B cell (primary cell): Measurements from ENCODE around the gene SMAP1. TPM values are rescaled to one million over a fixed set of nuclear protein-coding genes. Genes with fewer than 3 reads are reported as not detected.

ENCODE experiments used
- ATAC-seq: fragments of 200-7000 bp; cut with Tn5 transposase; one replicate; pipeline ENCODE4 v1.10.0; 2021; ENCODE audit warnings: low read depth, mild to moderate bottlenecking, moderate number of reproducible peaks, moderate library complexity
- CTCF ChIA-PET: fragments of 350-600 bp; sonication (Branson Sonifier 250); formaldehyde crosslinking; loops from one replicate; lab custom pipeline; 2021; ENCODE audit warnings: antibody characterized with exemption, inconsistent platforms; lab: Charles Lee
- POLR2A ChIA-PET: fragments of 350-600 bp; sonication (Branson Sonifier 250); formaldehyde crosslinking; loops from one replicate; lab custom pipeline; 2021; ENCODE audit warnings: antibody characterized with exemption; lab: Charles Lee
- DNase-seq: peaks from one replicate; pipeline ENCODE4 v3.0.0; 2013
- H2AFZ ChIP-seq: 2 replicates; pipeline ENCODE4 v1.6.1; 2012; ENCODE audit warnings: mild to moderate bottlenecking, low read depth, low read length; ENCODE audit not compliant: insufficient read depth, poor library complexity, severe bottlenecking
- H3K27ac ChIP-seq, 2 donors: 1 replicate in 1 of 2; 2 replicates in 1 of 2; pipeline ENCODE4 v1.5.1; 2012 to 2013; ENCODE audit warnings: low read length in 2 of 2, mild to moderate bottlenecking in 2 of 2, moderate library complexity in 1 of 2
- H3K27me3 ChIP-seq, 4 experiments: fragments of 200-600 bp in 1 of 4; sonication (generic) in 1 of 4; replicated peaks in 1 of 4; 1 replicate in 2 of 4; 2 replicates in 2 of 4; pipeline versions ENCODE4 v1.6.1 to v1.7.0; 2013 to 2016; ENCODE audit warnings: low read length in 3 of 4, mild to moderate bottlenecking in 2 of 4, mixed read lengths in 1 of 4, moderate library complexity in 1 of 4; ENCODE audit not compliant: insufficient read depth in 4 of 4, control insufficient read depth in 3 of 4; ENCODE audit errors: control extremely low read depth in 1 of 4
- H3K36me3 ChIP-seq, 2 experiments: replicated peaks in 1 of 2; 1 replicate in 1 of 2; 2 replicates in 1 of 2; pipeline versions ENCODE4 v1.6.1 to v1.7.1; 2013; ENCODE audit warnings: low read length in 1 of 2; ENCODE audit not compliant: insufficient read depth in 2 of 2, control insufficient read depth in 1 of 2; ENCODE audit errors: control extremely low read depth in 1 of 2, extremely low read depth in 1 of 2
- H3K4me1 ChIP-seq, 2 donors: fragments of 200-600 bp in 1 of 2; sonication (generic) in 1 of 2; 1 replicate in 1 of 2; 2 replicates in 1 of 2; pipeline versions ENCODE4 v1.5.1 to v1.6.1; 2013 to 2017; ENCODE audit warnings: low read length in 2 of 2; ENCODE audit not compliant: control insufficient read depth in 2 of 2, insufficient read depth in 2 of 2
- H3K4me2 ChIP-seq: replicated peaks from 2 replicates; pipeline ENCODE3; 2012; ENCODE audit warnings: mild to moderate bottlenecking, low read depth, low read length; ENCODE audit not compliant: poor library complexity, severe bottlenecking
- H3K4me3 ChIP-seq, 5 experiments: fragments of 200-600 bp in 1 of 5; sonication (generic) in 1 of 5; 1 replicate in 3 of 5; 2 replicates in 2 of 5; pipeline versions ENCODE4 v1.5.1 to v1.7.0; 2011 to 2016; ENCODE audit warnings: low read length in 4 of 5, mild to moderate bottlenecking in 4 of 5, low read depth in 2 of 5, control low read depth in 1 of 5, moderate library complexity in 1 of 5; ENCODE audit not compliant: insufficient read depth in 1 of 5; ENCODE audit errors: control extremely low read depth in 1 of 5, extremely low read depth in 1 of 5
- H3K79me2 ChIP-seq: fragments of 200-600 bp; sonication (generic); one replicate; pipeline ENCODE4 v1.6.0; 2016; ENCODE audit warnings: low read length; ENCODE audit not compliant: control insufficient read depth, insufficient read depth
- H3K9ac ChIP-seq: fragments of 200-600 bp; sonication (generic); 2 replicates; pipeline ENCODE4 v1.6.1; 2017; ENCODE audit warnings: mild to moderate bottlenecking, low read length, moderate library complexity
- H3K9me3 ChIP-seq, 3 donors: one replicate each; pipeline versions ENCODE4 v1.6.1 to v1.7.1; 2013; ENCODE audit warnings: low read length in 2 of 3; ENCODE audit not compliant: control insufficient read depth in 2 of 3, insufficient read depth in 1 of 3; ENCODE audit errors: control extremely low read depth in 1 of 3
- H4K20me1 ChIP-seq: 2 replicates; pipeline ENCODE4 v1.6.0; 2012; ENCODE audit warnings: mild to moderate bottlenecking, low read length; ENCODE audit not compliant: insufficient read depth, control insufficient read depth, poor library complexity, severe bottlenecking
- H3K27ac Mint-ChIP-seq: one replicate; pipeline ENCODE4 v1.8.0; 2021; ENCODE audit warnings: mixed read lengths
- H3K27me3 Mint-ChIP-seq: one replicate; pipeline ENCODE4 v1.8.0; 2021; ENCODE audit warnings: mixed read lengths
- H3K4me1 Mint-ChIP-seq: one replicate; pipeline ENCODE4 v1.8.0; 2021; ENCODE audit warnings: mixed read lengths
- H3K4me3 Mint-ChIP-seq: one replicate; pipeline ENCODE4 v1.8.0; 2021; ENCODE audit warnings: mixed read lengths
- H3K9me3 Mint-ChIP-seq: one replicate; pipeline ENCODE4 v1.8.0; 2022; ENCODE audit warnings: mixed read lengths; ENCODE audit not compliant: insufficient read depth
- EZH2 ChIP-seq: IDR thresholded peaks from 2 replicates; pipeline ENCODE4 v1.6.1; 2012; ENCODE audit warnings: borderline replicate concordance, low read depth, mild to moderate bottlenecking, moderate library complexity, low read length; ENCODE audit not compliant: insufficient read depth, poor library complexity, severe bottlenecking
- WGBS: methylation state at CpG from one replicate; pipeline ENCODE4 v1.1.5; 2013; ENCODE audit warnings: missing lambda C conversion rate; ENCODE audit not compliant: insufficient coverage; 5-methylcytosine and 5-hydroxymethylcytosine counted together
- intact Hi-C: fragments of 100-400 bp; cut with micrococcal nuclease; formaldehyde crosslinking; loops from one replicate; pipeline ENCODE4 v1.10.0; 2022
- polyA plus RNA-seq: library from polyadenylated mRNA; depleted of rRNA; stranded (reverse); fragments of >200 nt; gene quantifications from 2 replicates; pipeline ENCODE4 v1.2.3, GENCODE V29; 2012
- total RNA-seq, 2 donors: library from RNA; stranded (reverse); fragments of 120-200 nt in 1 of 2; gene quantifications; 1 replicate in 1 of 2; 2 replicates in 1 of 2; pipeline versions ENCODE4 v1.2.3 to v1.2.4, GENCODE V29; 2013 to 2022
- TF ChIP-seq, protein P1 (sequence below): fragments of 200-600 bp; IDR thresholded peaks from one replicate; pipeline ENCODE4 v1.8.0; 2022; ENCODE audit warnings: antibody characterized with exemption, mild to moderate bottlenecking

SMAP1 gene
- total and polyA plus RNA-seq, 2 donors (not counting 1 experiment from before 2014, with no cell fraction given) = 11.0 to 21.7 TPM

DNA sequence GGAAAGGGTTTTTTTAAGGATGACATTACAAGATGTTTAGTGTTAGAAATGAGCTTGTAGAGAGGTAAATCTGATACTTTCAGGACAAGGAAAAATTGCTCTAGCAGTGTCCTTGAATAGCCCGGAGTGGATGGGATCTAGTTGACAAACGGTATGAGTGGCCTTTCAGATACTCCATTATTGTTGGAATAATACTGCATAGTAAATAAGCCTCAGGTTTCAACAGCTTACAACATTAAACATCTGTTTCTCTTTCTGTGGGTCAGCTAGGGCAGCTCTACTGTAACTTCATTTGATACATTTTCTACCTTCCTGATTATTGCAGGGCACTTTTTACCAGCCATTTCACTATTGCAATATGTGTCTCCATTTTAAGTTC lies 171.2 kb downstream of the SMAP1 start:
- Histone ChIP-seq H3K4me2 (no peak overlapping the region), H3K27me3 (no peaks in the 10 kb centered on the region), H3K9ac (no peak overlapping the region), H3K27ac (no peak overlapping the region), H3K36me3 (peaks cover 0 to 7% of the 10 kb centered on the region in 2 experiments), H4K20me1 (no peaks in the 10 kb centered on the region), H3K4me3 (no peak overlapping the region), H3K4me1 (no peaks in the 10 kb centered on the region), H3K79me2 (no peaks in the 10 kb centered on the region), H2AFZ (no peak overlapping the region), H3K9me3 (no peaks in the 10 kb centered on the region)
- H3K27me3 Mint-ChIP-seq = no peaks in the 10 kb centered on the region
- ATAC-seq (no peak), DNase-seq (no peak)
- H3K9me3 Mint-ChIP-seq = no peaks in the 10 kb centered on the region
- TF ChIP-seq EZH2 = no peak
- TF ChIP-seq, protein P1, sequence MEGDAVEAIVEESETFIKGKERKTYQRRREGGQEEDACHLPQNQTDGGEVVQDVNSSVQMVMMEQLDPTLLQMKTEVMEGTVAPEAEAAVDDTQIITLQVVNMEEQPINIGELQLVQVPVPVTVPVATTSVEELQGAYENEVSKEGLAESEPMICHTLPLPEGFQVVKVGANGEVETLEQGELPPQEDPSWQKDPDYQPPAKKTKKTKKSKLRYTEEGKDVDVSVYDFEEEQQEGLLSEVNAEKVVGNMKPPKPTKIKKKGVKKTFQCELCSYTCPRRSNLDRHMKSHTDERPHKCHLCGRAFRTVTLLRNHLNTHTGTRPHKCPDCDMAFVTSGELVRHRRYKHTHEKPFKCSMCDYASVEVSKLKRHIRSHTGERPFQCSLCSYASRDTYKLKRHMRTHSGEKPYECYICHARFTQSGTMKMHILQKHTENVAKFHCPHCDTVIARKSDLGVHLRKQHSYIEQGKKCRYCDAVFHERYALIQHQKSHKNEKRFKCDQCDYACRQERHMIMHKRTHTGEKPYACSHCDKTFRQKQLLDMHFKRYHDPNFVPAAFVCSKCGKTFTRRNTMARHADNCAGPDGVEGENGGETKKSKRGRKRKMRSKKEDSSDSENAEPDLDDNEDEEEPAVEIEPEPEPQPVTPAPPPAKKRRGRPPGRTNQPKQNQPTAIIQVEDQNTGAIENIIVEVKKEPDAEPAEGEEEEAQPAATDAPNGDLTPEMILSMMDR = no peak
- H3K4me1 Mint-ChIP-seq = no peaks in the 10 kb centered on the region
- CTCF ChIA-PET = no interaction called here
- intact Hi-C loops = no loop called here
- POLR2A ChIA-PET = no interaction called here
- H3K4me3 Mint-ChIP-seq = no peak overlapping the region
- no peak overlapping the region for H3K27ac Mint-ChIP-seq
- WGBS = 100% methylated on average over 1 of the region's 2 CpGs

DNA sequence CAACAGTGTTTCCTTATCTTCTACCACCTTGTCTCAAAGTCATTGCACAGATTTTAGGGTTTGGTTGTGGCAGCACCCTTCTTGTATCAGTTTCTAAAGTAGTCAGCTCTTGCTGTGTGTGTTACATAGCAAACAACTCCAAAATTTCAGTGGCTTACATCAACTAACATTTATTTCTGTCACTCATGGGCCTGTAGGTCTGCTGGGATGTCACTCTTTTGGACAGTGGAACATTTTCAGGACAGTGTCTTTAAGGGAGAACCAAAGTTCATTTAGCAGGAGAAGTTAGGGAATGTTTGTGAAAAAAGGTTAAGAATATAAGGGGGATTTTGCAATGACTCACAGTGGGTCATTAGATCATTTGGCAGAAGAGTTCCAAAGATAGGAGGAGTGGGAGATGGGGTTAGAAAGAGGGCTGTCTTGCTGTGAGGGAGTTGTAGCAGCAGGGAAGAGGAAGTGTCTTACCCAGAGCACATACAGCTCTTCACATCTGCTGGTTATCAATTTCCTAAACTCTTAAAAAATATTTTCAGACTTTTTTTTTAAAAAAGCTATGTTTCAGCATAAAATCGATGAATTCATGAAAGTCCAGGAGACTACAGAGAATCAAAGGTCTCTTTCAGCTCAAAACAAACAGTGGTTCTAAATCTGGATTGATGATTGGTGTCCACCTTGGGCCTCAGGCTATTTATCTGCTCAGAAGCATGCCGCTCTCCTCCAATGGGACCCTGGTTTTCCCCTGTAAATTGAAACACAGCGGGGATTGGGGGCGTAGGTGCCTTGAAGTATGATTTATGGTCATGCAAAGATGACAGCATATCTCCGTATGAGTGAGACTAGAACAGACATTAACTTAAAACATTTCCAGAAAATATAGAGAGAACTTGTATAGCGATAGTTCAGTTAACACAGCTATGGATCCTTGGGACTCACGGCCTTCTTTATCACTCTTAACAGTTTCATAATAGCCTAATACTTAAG lies 171.9 kb downstream of the SMAP1 start:
- no peaks in the 10 kb centered on the region for H3K4me1 ChIP-seq
- Mint-ChIP-seq H3K4me3 (no peak overlapping the region), H3K27me3 (no peaks in the 10 kb centered on the region), H3K27ac (no peak overlapping the region), H3K4me1 (no peaks in the 10 kb centered on the region), H3K9me3 (no peaks in the 10 kb centered on the region)
- no peak overlapping the region for H3K4me2 ChIP-seq
- peaks cover 0 to 7% of the 10 kb centered on the region in 2 experiments for H3K36me3 ChIP-seq
- DNase-seq (no peak), ATAC-seq (no peak)
- no peak overlapping the region for H2AFZ ChIP-seq
- H3K27me3 ChIP-seq = no peaks in the 10 kb centered on the region
- H3K79me2 ChIP-seq = no peaks in the 10 kb centered on the region
- H3K9me3 ChIP-seq = no peaks in the 10 kb centered on the region
- POLR2A ChIA-PET = no interaction called here
- H3K9ac ChIP-seq = no peak overlapping the region
- CTCF ChIA-PET = interaction anchor here (1.9 kb wide), 1 partner anchor 45 kb away, joined by 5 read pairs; no protein-coding TSS in a partner anchor
- WGBS = no CpG with 5 or more reads among the region's 7 CpGs
- H3K27ac ChIP-seq = no peak overlapping the region
- intact Hi-C loops = no loop called here
- no peak overlapping the region for H3K4me3 ChIP-seq
- H4K20me1 ChIP-seq = no peaks in the 10 kb centered on the region
- TF ChIP-seq, protein P1 = no peak
- TF ChIP-seq EZH2 = no peak
